Duodenal mucosa (tissue), 2 donors: ENCODE data around the gene SERPINE1.
"Not testable (repeated sequence)": the region's sequence is repeated elsewhere in the genome, so short reads cannot be mapped to it uniquely, and the experiment has no call there.

ENCODE experiments used
- H3K27ac ChIP-seq: one replicate; pipeline ENCODE4 v1.7.0; 2013; ENCODE audit warnings: low read depth, low read length
- H3K27me3 ChIP-seq, 2 donors: one replicate each; pipeline ENCODE4 v1.7.0; 2013; ENCODE audit warnings: low read length in 2 of 2, control low read depth in 1 of 2; ENCODE audit not compliant: insufficient read depth in 2 of 2, control insufficient read depth in 1 of 2
- H3K36me3 ChIP-seq, 2 donors: one replicate each; pipeline ENCODE4 v1.7.0; 2013; ENCODE audit warnings: low read length in 2 of 2, control low read depth in 1 of 2; ENCODE audit not compliant: insufficient read depth in 2 of 2, control insufficient read depth in 1 of 2
- H3K4me1 ChIP-seq, 2 donors: one replicate each; pipeline ENCODE4 v1.7.0; 2013; ENCODE audit warnings: low read length in 2 of 2, control low read depth in 1 of 2; ENCODE audit not compliant: insufficient read depth in 2 of 2, control insufficient read depth in 1 of 2
- H3K4me3 ChIP-seq, 2 donors: one replicate each; pipeline ENCODE4 v1.7.0; 2013; ENCODE audit warnings: low read length in 2 of 2, low read depth in 1 of 2
- H3K9ac ChIP-seq, 2 donors: one replicate each; pipeline ENCODE4 v1.7.0; 2013; ENCODE audit warnings: low read length in 2 of 2, low read depth in 1 of 2
- H3K9me3 ChIP-seq, 2 donors: one replicate each; pipeline ENCODE4 v1.7.0; 2013; ENCODE audit warnings: low read length in 2 of 2, control low read depth in 1 of 2; ENCODE audit not compliant: control insufficient read depth in 1 of 2

SERPINE1 gene

DNA sequence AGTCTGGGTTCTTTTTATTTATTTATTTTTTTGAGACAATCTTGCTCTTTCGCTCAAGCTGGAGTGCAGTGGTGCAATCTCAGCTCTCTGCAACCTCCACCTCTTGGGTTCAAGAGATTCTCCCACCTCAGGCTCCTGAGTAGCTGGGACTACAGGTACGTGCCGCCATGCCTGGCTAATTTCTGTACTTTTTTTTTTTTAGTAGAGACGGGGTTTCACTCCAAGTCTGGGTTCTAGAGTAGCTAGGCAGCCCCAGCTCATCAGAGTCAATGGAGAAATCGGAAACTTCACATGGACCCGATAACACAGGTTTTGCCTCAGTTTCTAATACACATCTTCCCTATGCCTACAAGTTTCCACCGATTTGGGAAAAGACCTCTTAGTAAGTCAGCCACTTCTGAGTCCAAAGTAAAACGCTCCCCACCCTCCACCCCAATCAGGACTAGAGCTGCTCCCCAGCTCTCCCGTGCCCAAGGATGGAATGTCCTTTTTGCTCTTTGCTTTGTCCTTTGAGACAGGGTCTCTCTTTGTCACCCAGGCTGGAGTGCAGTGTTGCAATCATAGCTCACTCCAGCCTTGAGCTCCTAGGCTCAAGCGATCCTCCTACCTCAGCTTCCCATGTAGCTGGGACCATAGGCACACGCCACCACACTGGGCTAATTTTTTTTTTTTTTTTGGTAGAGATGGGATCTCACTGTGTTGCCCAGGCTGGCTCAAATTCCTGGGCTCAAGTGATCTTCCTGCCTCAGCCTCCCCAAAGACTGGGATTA, 3.8 kb upstream of the SERPINE1 start:
- H3K4me3 ChIP-seq, result peak overlapping the region in 1 of 2 donors; percentile 58
- no peaks in the 10 kb centered on the region for H3K9me3 ChIP-seq
- H3K4me1 ChIP-seq, result peaks cover 20% of the 10 kb centered on the region in 2 donors
- H3K36me3 ChIP-seq, result no peaks in the 10 kb centered on the region
- peak overlapping the region; percentile 63 to 70 for H3K9ac ChIP-seq
- peaks cover 2 to 6% of the 10 kb centered on the region in 2 donors for H3K27me3 ChIP-seq
- no peak overlapping the region for H3K27ac ChIP-seq

DNA sequence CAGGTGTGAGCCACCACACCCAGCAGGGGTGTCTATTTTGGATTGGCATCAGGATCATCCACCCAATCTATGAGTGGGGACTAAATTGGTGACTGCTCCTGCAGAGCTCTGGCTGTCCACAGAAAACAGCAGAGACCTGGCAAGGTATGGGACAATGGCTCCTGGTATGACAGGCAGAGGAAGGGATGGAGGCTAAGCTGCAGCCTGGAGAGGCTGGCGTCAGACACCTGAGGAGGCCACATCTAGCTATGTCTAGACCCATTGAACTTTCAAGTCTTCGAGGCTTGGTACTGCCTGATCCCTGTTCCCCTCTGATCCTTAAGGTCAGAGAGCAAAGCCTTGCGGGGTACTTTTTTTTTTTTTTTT, 3.2 kb upstream of the SERPINE1 start:
- Histone ChIP-seq H3K27me3 (peaks cover 5 to 11% of the 10 kb centered on the region in 2 donors), H3K27ac (no peak overlapping the region), H3K9ac (no peak overlapping the region), H3K4me3 (no peak overlapping the region), H3K36me3 (no peaks in the 10 kb centered on the region), H3K9me3 (no peaks in the 10 kb centered on the region), H3K4me1 (peaks cover 20% of the 10 kb centered on the region in 2 donors)

DNA sequence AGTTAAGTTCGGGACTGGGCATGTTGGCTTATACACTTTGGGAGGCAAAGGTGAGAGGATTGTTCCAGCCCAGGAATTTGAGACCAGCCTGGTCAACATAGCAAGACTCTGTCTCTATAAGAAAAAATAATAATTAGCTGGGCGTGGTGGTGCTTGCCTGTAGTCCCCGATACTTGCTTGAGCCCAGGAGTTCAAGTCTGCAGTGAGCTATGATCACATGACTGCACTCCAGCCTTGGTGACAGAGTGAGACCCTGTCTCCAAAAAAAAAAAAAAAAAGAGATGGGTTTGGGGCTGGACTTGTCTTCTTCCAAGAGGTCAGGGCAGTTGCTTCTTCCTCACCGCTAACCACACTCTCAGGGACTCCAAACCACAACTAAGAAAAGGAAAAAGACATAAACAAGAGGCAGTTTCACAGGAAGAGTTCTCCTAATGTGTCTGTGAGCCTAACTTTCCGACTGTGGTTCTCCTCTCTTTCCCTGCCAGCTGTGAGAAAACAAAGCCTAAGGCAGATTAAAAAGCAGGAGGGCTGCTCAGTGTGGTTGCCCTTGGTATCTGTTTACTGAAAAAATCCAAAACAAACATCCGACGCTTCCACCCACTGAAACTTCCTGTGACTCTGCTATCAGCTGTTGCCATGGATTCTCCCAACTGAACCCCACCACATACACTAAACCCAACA, 2.4 kb upstream of the SERPINE1 start:
- H3K4me1 ChIP-seq, result peaks cover 20% of the 10 kb centered on the region in 2 donors
- H3K27me3 ChIP-seq, result peaks cover 5 to 12% of the 10 kb centered on the region in 2 donors
- no peak overlapping the region for H3K9ac ChIP-seq
- no peaks in the 10 kb centered on the region for H3K36me3 ChIP-seq
- H3K4me3 ChIP-seq, result no peak overlapping the region
- H3K9me3 ChIP-seq, result no peaks in the 10 kb centered on the region
- H3K27ac ChIP-seq, result peak overlapping the region; percentile 42

DNA sequence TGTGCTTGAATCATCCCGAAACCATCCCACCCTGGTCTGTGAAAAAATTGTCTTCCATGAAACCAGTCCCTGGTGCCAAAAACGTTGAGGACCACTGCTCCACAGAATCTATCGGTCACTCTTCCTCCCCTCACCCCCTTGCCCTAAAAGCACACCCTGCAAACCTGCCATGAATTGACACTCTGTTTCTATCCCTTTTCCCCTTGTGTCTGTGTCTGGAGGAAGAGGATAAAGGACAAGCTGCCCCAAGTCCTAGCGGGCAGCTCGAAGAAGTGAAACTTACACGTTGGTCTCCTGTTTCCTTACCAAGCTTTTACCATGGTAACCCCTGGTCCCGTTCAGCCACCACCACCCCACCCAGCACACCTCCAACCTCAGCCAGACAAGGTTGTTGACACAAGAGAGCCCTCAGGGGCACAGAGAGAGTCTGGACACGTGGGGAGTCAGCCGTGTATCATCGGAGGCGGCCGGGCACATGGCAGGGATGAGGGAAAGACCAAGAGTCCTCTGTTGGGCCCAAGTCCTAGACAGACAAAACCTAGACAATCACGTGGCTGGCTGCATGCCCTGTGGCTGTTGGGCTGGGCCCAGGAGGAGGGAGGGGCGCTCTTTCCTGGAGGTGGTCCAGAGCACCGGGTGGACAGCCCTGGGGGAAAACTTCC, 784 bp upstream of the SERPINE1 start:
- Histone ChIP-seq H3K4me1 (peaks cover 20% of the 10 kb centered on the region in 2 donors), H3K36me3 (no peaks in the 10 kb centered on the region), H3K27ac (peak overlapping the region; percentile 15), H3K27me3 (peaks cover 5 to 12% of the 10 kb centered on the region in 2 donors), H3K4me3 (peak overlapping the region in 1 of 2 donors; percentile 42), H3K9me3 (no peaks in the 10 kb centered on the region), H3K9ac (no peak overlapping the region)

DNA sequence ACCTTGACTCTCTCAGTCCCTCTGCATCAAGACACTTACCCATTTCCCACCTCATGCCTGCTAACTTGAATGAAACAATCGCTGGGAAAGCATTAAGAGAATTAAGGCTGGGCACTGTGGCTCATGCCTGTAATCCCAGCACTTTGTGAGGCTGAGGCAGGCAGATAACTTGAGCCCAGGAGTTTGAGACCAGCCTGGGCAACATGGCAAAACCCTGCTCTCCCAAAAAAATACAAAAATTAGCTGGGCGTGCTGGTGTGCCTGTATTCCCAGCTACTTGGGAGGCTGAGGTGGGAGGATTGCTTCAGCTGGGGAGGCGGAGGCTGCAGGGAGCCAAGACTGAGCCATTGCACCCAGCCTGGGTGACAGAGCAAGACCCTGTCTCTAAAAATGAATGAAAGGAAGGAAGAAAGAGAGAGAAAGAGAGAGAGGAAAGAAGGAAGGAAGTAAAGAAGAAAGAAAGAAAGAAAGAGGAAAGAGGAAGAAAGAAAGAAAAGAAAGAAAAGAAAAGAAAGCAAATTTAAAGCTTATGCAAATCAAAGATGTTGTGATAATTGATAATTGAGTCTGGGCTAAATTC, 646 bp downstream of the SERPINE1 start:
- Histone ChIP-seq H3K9ac (peak overlapping the region; percentile 4 to 17), H3K36me3 (no peaks in the 10 kb centered on the region), H3K4me3 (peak overlapping the region; percentile 42 to 46), H3K27me3 (peaks cover 5 to 12% of the 10 kb centered on the region in 2 donors), H3K9me3 (no peaks in the 10 kb centered on the region), H3K4me1 (peaks cover 15 to 19% of the 10 kb centered on the region in 2 donors), H3K27ac (no peak overlapping the region)

DNA sequence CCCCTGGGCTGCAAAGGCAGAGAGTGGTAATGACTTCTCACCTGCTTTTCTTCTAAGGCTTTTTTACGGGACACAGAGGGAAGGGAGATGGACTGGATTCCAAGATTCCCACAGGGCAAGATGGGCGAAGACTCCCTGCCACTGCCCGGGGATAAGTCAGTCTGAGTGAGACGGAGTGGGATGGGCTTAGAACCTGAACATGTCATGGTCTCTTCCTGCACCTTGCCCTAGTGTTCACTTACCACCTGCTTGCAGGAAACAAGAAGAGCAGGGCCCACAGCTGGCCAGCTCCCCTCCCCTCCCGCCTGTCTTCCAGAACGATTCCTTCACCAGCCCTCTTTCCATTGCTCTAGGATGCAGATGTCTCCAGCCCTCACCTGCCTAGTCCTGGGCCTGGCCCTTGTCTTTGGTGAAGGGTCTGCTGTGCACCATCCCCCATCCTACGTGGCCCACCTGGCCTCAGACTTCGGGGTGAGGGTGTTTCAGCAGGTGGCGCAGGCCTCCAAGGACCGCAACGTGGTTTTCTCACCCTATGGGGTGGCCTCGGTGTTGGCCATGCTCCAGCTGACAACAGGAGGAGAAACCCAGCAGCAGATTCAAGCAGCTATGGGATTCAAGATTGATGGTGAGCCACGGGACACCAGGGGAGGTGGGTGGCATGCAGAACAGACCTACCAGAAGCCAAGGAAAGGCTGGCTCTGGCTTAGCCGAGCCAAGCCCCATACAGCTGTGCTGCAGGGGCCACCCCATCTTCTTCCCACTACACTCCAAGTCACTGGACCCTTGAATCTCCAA, 1.3 kb downstream of the SERPINE1 start:
- H3K4me1 ChIP-seq, result peaks cover 13 to 15% of the 10 kb centered on the region in 2 donors
- H3K27me3 ChIP-seq, result peaks cover 5 to 12% of the 10 kb centered on the region in 2 donors
- no peaks in the 10 kb centered on the region for H3K36me3 ChIP-seq
- H3K9me3 ChIP-seq, result no peaks in the 10 kb centered on the region
- no peak overlapping the region for H3K27ac ChIP-seq
- no peak overlapping the region for H3K9ac ChIP-seq
- H3K4me3 ChIP-seq, result peak overlapping the region in 1 of 2 donors; percentile 22

DNA sequence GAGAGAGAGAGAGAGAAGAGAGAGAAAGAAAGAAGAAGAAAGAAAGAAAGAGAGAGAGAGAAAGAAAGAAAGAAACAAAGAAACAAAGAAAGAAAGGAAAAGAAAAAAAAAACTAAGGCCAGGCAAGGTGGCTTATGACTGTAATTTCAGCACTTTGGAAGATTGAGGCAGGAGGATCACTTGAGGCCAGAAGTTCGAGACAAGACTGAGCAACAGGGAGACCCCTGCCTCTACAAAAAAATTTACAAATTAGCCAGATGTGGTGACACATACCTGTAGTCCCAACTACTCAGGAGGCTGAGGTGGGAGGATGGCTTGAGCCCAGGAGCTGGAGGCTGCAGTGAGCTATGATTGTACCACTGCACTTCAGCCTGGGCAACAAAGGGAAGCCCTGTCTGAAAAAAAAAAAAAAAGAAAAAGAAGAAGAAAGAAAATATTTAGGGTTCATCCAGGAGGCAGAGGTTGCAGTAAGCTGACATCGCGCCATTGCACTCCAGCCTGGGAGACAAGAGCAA, 2.8 kb downstream of the SERPINE1 start:
- Histone ChIP-seq H3K27ac (no peak overlapping the region), H3K9me3 (no peaks in the 10 kb centered on the region), H3K9ac (no peak overlapping the region), H3K4me3 (no peak overlapping the region), H3K27me3 (peaks cover 5 to 12% of the 10 kb centered on the region in 2 donors), H3K4me1 (peaks cover 13 to 15% of the 10 kb centered on the region in 2 donors), H3K36me3 (no peaks in the 10 kb centered on the region)

DNA sequence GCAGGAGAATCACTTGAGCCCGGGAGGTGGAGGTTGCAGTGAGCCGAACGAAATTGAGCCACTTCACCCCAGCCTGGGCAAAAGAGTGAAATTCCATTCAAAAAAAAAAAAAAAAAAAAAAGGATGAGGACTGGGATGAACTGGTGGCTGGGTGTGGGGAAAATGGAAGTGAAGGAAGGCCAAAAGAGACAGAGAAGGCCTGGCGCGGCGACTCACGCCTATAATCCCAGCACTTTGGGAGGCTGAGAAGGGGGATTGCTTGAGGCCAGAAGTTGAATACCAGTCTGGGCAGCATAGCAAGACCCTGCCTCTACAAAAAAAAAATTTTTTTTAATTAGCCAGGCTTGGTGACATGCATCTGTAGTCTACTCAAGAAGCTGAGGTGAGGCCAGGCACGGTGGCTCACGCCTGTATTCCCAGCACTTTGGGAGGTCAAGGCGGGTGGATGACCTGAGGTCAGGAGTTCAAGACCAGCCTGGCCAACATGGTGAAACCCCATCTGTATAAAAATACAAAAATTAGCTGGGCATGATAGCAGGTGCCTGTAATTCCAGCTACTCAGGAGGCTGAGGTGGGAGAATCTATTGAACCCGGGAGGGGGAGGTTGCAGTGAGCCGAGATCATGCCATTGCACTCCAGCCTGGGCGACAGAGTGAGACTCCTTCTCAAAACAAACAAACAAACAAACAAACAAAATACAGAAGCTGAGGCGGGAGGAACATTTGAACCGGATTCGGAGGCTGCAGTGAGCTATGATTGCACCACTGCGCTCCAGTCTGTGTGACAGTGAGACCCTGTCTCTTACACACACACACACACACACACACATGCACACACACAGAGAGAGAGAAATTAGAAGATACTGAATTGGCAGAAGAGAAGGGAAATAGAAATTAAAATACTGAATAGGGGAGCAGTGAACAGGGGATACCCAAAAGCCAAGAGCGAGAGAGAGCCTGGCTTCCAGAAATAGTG, 6.0 kb downstream of the SERPINE1 start:
- H3K9ac ChIP-seq, H3K36me3 ChIP-seq, H3K4me3 ChIP-seq, H3K9me3 ChIP-seq, H3K27ac ChIP-seq, H3K4me1 ChIP-seq, H3K27me3 ChIP-seq: not testable (repeated sequence)
